HepG2 (cell line): ENCODE results near the gene GPR137. TPM values are rescaled to one million over a fixed set of nuclear protein-coding genes. Genes with fewer than 3 reads are reported as not detected.

ENCODE experiments used
- BCL6 ChIP-seq: IDR thresholded peaks from 2 replicates; pipeline ENCODE4 v1.6.1; 2016; ENCODE audit warnings: missing genetic modification reagents, missing compliant biosample characterization
- CHD2 ChIP-seq: IDR thresholded peaks from 2 replicates; pipeline ENCODE4 v1.6.1; 2011; ENCODE audit warnings: low read depth, low read length, improper control_type of control experiment
- EED ChIP-seq: sonication (generic); formaldehyde crosslinking; IDR thresholded peaks from 2 replicates; pipeline ENCODE4 v1.5.0; 2020; ENCODE audit warnings: mild to moderate bottlenecking, missing genetic modification reagents
- ETV6 ChIP-seq: sonication (generic); formaldehyde crosslinking; conservative IDR thresholded peaks from 2 replicates; pipeline ENCODE4 v1.4.0; 2020; ENCODE audit warnings: missing genetic modification reagents
- FOXC1 ChIP-seq: sonication (generic); formaldehyde crosslinking; IDR thresholded peaks from 2 replicates; pipeline ENCODE4 v1.8.0; 2022; ENCODE audit warnings: mild to moderate bottlenecking, missing genetic modification reagents, borderline replicate concordance
- FOXP1 ChIP-seq, 2 experiments: fragments of 450-650 bp in 1 of 2; IDR thresholded peaks; 2 replicates each; pipeline ENCODE4 v1.6.1; 2017 to 2018; ENCODE audit warnings: antibody characterized with exemption in 1 of 2
- HMG20B ChIP-seq: conservative IDR thresholded peaks from 2 replicates; pipeline ENCODE4 v1.6.1; 2016; ENCODE audit warnings: missing genetic modification reagents, missing compliant biosample characterization
- HOMEZ ChIP-seq: IDR thresholded peaks from 2 replicates; pipeline ENCODE4 v1.6.1; 2016; ENCODE audit warnings: low read depth
- HOXD1 ChIP-seq: sonication (generic); formaldehyde crosslinking; IDR thresholded peaks from 2 replicates; pipeline ENCODE4 v1.5.0; 2020; ENCODE audit warnings: missing genetic modification reagents
- JUND ChIP-seq: sonication (generic); formaldehyde crosslinking; IDR thresholded peaks from 2 replicates; pipeline ENCODE4 v1.8.0; 2022; ENCODE audit warnings: mild to moderate bottlenecking, missing genetic modification reagents
- RORA ChIP-seq: sonication (generic); formaldehyde crosslinking; IDR thresholded peaks from 2 replicates; pipeline ENCODE4 v1.5.0; 2020; ENCODE audit warnings: mild to moderate bottlenecking, missing genetic modification reagents, moderate library complexity
- SNAPC5 ChIP-seq: sonication (generic); formaldehyde crosslinking; IDR thresholded peaks from 2 replicates; pipeline ENCODE4 v1.8.1; 2023; ENCODE audit warnings: mild to moderate bottlenecking, missing genetic modification reagents, borderline replicate concordance
- SYNCRIP ChIP-seq: fragments of 200-400 bp; formaldehyde crosslinking; IDR thresholded peaks from 2 replicates; pipeline ENCODE4 v1.6.1; 2018; ENCODE audit warnings: mild to moderate bottlenecking, low read depth, low read length; ENCODE audit not compliant: insufficient read depth
- ZNF224 ChIP-seq: sonication (generic); formaldehyde crosslinking; IDR thresholded peaks from 2 replicates; pipeline ENCODE4 v1.5.0; 2020; ENCODE audit warnings: mild to moderate bottlenecking, missing genetic modification reagents
- ZNF280B ChIP-seq: sonication (generic); formaldehyde crosslinking; IDR thresholded peaks from 2 replicates; pipeline ENCODE4 v1.5.0; 2020; ENCODE audit warnings: missing genetic modification reagents, mild to moderate bottlenecking, borderline replicate concordance
- ZNF513 ChIP-seq: sonication (generic); formaldehyde crosslinking; conservative IDR thresholded peaks from 2 replicates; pipeline ENCODE4 v1.5.0; 2020; ENCODE audit warnings: missing genetic modification reagents
- ZNF550 ChIP-seq: sonication (generic); formaldehyde crosslinking; IDR thresholded peaks from 2 replicates; pipeline ENCODE4 v1.4.0; 2020; ENCODE audit warnings: mild to moderate bottlenecking, missing genetic modification reagents, borderline replicate concordance
- ZNF615 ChIP-seq: sonication (generic); formaldehyde crosslinking; IDR thresholded peaks from 2 replicates; pipeline ENCODE4 v1.5.0; 2020; ENCODE audit warnings: mild to moderate bottlenecking, missing genetic modification reagents, borderline replicate concordance
- ZNF782 ChIP-seq: sonication (generic); formaldehyde crosslinking; IDR thresholded peaks from 2 replicates; pipeline ENCODE4 v1.4.0; 2020; ENCODE audit warnings: missing genetic modification reagents, mild to moderate bottlenecking, borderline replicate concordance
- ZNF839 ChIP-seq: sonication (generic); formaldehyde crosslinking; IDR thresholded peaks from 2 replicates; pipeline ENCODE4 v1.4.0; 2020; ENCODE audit warnings: missing genetic modification reagents, mild to moderate bottlenecking, borderline replicate concordance
- polyA plus RNA-seq, 8 experiments: library from polyadenylated mRNA; depleted of rRNA in 3 of 8; stranded (reverse) in 7 of 8; unstranded in 1 of 8; fragments of >200 nt; fragmentation: Illumina TruSeq in 4 of 8; extraction: Trizol in 4 of 8; gene quantifications; 2 replicates each; pipeline versions ENCODE4 v1.2.1 to v1.2.3, GENCODE V29; 2011 to 2016; ENCODE audit warnings: low read depth in 4 of 8, missing spikeins in 1 of 8, mixed read lengths in 1 of 8; ENCODE audit not compliant: insufficient read depth in 1 of 8
- total RNA-seq, 5 experiments: library from RNA; depleted of rRNA; stranded (reverse); fragments of >200 nt; fragmentation: Illumina TruSeq; extraction: Trizol; gene quantifications; 2 replicates each; pipeline ENCODE4 v1.2.3, GENCODE V29; 2016; ENCODE audit warnings: low read depth in 1 of 5
- TF ChIP-seq, protein P1 (sequence below): sonication (generic); formaldehyde crosslinking; IDR thresholded peaks from 2 replicates; pipeline ENCODE4 v1.4.0; 2020; ENCODE audit warnings: missing genetic modification reagents
- TF ChIP-seq, protein P2 (sequence below): sonication (generic); formaldehyde crosslinking; IDR thresholded peaks from 2 replicates; pipeline ENCODE4 v1.8.1; 2023; ENCODE audit warnings: missing genetic modification reagents, mild to moderate bottlenecking, borderline replicate concordance

Gene GPR137
- total and polyA plus RNA-seq, 2 of the 13 experiments (the other 11 are each of a cell fraction or from before 2014, with no cell fraction given), result 8.5 to 13.2 TPM

- TF ChIP-seq FOXC1, result no peak
- no peak for TF ChIP-seq HMG20B
- TF ChIP-seq ZNF782 (CRISPR knock-in tag), result no peak
- TF ChIP-seq FOXP1 (IDR thresholded peaks at IDR 0.05), result no peak
- no peak for TF ChIP-seq FOXP1 (CRISPR knock-in tag; IDR thresholded peaks at IDR 0.05)
- TF ChIP-seq ZNF615 (CRISPR knock-in tag), result no peak
- TF ChIP-seq ETV6 (CRISPR knock-in tag), result no peak
- no peak for TF ChIP-seq ZNF513
- no peak for TF ChIP-seq SYNCRIP
- 0 out of 2 replicates have a peak, but pooled peaks have one; percentile 52 for TF ChIP-seq ZNF224 (CRISPR knock-in tag)
- TF ChIP-seq, protein P1, sequence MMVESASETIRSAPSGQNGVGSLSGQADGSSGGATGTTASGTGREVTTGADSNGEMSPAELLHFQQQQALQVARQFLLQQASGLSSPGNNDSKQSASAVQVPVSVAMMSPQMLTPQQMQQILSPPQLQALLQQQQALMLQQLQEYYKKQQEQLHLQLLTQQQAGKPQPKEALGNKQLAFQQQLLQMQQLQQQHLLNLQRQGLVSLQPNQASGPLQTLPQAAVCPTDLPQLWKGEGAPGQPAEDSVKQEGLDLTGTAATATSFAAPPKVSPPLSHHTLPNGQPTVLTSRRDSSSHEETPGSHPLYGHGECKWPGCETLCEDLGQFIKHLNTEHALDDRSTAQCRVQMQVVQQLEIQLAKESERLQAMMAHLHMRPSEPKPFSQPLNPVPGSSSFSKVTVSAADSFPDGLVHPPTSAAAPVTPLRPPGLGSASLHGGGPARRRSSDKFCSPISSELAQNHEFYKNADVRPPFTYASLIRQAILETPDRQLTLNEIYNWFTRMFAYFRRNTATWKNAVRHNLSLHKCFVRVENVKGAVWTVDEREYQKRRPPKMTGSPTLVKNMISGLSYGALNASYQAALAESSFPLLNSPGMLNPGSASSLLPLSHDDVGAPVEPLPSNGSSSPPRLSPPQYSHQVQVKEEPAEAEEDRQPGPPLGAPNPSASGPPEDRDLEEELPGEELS (CRISPR knock-in tag), result peak; percentile 8; the same call in 1 of the 2 replicates
- TF ChIP-seq RORA (CRISPR knock-in tag), result no peak
- TF ChIP-seq BCL6 (CRISPR knock-in tag), result no peak
- no peak for TF ChIP-seq ZNF280B
- TF ChIP-seq ZNF839 (CRISPR knock-in tag), result no peak
- TF ChIP-seq EED (CRISPR knock-in tag), result no peak; the same call in 1 of the 2 replicates
- TF ChIP-seq CHD2, result no peak
- 0 out of 2 replicates have a peak, but pooled peaks have one; percentile 40 for TF ChIP-seq HOXD1 (CRISPR knock-in tag)
- 0 out of 2 replicates have a peak, but pooled peaks have one; percentile 17 for TF ChIP-seq SNAPC5
- 0 out of 2 replicates have a peak, but pooled peaks have one; percentile 8 for TF ChIP-seq HOMEZ (CRISPR knock-in tag)
- no peak for TF ChIP-seq JUND
- TF ChIP-seq, protein P2, sequence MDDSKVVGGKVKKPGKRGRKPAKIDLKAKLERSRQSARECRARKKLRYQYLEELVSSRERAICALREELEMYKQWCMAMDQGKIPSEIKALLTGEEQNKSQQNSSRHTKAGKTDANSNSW (CRISPR knock-in tag), result no peak
- no peak for TF ChIP-seq ZNF550 (CRISPR knock-in tag)
Observed at GRCh38 chr11:64305691-64306562, 20.3 kb downstream of the GPR137 start (continued).
